RKO (cell line): ENCODE results near the gene PTPRM.

Source experiments
- DNase-seq: peaks from one replicate; pipeline ENCODE4 v3.0.0-alpha.2; 2016; ENCODE audit warnings: low spot score

Gene PTPRM

DNA sequence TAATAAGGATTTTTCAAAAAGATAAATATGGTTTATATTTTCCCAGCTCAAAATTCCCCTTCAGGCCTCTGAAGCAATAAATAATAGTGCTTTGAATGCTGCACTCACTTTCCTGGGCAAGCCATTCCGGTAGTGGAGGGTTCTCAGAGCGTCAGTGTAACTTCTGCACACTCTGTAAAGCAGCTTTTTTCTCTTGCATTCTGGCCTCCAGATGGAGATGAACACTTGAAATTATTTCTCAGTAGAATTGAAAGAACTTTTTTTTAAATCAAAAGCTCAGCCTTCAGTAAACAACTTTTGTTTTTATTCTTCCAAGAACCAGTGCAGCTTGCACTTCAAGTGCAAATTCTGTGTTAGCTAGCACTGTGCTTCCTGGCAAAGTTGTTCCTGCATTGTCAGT, 761.0 kb downstream of the PTPRM start:
- DNase-seq, result no peak

DNA sequence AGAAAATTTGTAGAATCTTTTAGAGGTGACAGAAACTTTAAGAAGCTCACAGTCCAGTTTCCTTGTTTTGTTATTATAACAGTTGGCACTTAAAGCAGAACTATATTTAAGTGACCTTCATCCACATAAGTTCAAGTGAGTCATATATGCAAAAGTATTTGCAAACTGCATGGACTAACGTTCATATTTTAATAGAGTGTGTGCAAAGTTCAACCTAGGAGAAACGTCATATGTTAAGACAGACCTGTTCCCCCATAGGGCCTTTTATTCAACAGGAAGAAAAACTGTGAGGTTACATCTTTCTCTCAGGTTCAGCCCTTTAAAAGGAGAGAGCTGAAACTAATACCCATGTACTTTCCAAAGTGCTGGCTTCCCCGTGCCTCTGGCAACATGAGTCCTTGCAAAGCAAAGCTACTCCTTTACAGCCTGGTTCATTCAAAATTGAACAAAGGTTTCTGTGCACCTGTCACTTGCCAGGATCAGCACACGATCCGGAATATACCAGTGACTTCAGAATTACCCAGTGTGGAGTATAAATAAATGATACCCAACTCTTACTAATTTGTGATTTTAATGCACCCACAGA, 762.2 kb downstream of the PTPRM start:
- no peak for DNase-seq

DNA sequence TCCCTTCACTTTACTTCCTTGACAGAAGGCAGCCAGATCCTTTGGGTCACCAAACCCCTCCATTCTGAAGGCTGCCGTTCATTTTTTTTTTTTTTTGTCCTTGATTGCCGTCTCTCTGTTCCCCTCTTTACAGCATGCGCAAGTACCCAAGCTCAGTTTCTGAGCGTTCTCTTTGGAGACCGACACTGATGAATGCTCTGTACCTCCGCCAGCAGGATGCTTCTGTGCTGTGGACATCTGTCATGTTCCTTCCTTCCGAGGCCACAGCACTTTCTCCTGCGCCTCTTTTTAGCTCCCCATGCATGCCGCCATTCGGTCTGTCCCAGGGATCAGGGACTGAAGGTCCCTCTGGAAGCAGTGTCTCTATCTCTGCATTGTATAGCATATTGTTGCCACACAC, 763.5 kb downstream of the PTPRM start:
- no peak for DNase-seq

DNA sequence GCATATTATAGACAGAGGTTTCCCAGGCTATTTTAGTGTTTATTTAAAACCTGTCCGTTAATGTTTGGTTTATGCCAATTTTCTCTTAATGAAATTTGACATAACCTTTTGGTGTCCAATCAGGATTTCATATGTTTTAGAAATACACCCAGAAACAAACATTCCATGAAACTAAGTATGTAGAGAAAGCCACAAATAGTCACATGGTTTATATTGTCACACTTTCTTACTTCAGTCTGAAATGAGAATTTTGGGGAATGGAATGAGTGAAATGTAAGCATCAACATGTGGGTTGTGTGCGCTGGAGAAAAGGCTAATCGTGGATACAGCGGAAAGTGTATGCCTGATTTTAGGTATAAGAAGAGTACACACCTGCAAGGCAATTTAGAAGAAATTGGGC, 765.2 kb downstream of the PTPRM start:
- no peak for DNase-seq

DNA sequence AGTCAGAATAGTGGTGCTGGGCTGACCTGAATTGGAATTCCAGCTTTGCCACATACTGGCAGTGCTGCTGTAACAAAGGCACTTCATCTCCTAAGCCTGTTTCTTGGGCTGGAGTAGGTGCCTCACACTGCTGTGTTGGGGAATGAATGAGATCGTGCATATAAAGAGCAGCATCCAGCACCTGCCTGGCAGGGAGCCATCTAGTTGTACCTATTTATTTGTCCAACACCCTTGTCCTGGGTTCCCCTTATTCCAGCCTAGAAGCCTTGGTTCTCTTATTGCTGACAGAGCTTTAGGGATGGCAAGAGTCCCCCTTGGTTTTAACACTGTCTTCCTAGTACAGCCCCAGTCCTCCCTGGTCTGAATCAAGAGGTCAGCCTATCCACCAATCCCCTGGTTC, 766.8 kb downstream of the PTPRM start:
- DNase-seq, result no peak

DNA sequence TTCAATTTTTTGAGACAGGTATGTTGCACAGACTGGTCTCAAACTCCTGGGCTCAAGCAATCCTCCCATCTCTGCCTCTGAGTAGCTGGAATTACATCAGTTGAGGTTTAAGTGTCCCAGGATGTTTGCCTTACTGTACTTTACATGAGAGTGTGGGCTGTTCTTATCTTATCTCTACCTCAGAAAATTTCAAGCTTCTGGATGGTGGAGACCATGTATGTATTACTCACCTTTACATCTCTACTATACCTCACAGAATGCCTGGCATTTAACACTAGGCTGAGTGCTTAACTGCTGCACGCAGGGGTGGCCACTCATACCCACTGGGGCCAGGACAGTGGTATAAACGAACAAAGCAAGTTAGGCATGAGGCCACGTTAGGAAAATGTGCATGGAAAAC, 770.1 kb downstream of the PTPRM start:
- no peak for DNase-seq

DNA sequence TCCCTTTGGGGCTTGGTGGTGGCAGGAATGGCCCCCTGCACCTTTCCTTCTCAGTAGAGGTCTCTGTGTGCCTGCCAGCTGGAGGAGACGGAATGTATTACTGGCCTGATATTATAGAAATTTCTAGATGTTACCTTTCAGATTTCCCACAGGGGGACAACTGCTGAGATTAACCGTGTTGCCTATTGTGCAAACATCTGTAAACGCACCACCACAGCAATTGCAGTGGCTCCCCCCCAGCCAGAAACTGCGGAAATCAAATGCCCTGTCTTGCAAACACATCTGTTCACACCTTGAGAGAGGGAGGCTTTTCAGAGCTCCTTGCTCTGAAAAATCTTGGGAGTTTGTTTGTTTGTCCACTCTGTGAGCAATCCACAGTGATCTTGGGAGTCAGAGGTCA, 772.1 kb downstream of the PTPRM start:
- no peak for DNase-seq

DNA sequence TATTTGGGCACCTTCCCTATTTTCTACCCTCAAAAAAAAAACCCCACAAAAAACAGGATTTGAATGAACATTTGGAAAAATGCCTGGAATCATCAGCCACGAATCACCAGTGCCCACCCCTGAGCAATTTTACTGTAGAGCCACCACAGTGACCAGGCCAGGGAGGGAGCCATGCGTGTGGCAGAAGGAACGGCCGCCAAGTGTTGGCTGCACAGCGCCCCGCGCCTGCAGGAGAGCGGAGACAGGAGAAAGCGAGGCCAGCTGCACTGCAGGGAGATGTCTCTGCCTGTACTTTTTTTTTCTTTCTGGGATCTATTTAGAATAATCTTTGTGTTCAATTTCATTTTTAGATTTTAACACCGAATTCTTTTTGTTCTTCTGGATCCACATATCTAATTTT, 772.8 kb downstream of the PTPRM start:
- DNase-seq, result no peak

DNA sequence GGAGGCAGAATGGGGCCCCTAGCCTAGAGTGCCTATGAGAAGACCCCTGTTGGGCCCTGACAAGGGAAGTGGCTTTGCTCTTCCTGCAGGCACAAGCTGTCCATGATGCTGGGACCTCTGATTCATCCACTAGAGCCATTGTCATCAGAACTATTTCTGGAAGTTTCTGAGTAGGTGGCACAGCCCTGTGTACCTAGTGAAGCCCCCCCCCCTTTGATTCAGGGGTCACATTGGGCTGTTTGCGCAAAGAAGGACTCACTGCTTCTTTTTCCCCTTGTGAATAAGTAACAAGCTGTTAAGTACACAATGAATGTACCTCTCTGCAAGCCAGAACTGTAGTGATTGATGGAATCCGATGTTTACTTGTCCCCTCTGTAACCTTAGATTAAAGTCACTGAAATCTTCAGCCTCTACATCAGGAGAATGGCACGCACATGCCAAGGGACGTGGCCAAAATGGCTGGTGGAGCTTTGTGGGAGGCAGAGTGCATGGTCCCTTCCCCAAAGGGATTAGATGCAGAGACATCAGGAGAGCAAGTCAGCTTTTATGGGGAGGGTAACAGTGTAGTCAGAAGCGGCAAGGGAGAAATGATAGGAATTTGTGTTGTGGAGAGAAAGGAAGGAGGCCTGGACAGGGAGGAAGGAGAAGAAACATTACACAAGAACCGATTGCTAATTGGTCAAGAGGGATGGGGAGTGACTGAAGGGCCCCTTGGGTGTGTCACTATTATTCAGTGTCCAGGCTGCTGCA, 774.5 kb downstream of the PTPRM start:
- DNase-seq, result no peak

DNA sequence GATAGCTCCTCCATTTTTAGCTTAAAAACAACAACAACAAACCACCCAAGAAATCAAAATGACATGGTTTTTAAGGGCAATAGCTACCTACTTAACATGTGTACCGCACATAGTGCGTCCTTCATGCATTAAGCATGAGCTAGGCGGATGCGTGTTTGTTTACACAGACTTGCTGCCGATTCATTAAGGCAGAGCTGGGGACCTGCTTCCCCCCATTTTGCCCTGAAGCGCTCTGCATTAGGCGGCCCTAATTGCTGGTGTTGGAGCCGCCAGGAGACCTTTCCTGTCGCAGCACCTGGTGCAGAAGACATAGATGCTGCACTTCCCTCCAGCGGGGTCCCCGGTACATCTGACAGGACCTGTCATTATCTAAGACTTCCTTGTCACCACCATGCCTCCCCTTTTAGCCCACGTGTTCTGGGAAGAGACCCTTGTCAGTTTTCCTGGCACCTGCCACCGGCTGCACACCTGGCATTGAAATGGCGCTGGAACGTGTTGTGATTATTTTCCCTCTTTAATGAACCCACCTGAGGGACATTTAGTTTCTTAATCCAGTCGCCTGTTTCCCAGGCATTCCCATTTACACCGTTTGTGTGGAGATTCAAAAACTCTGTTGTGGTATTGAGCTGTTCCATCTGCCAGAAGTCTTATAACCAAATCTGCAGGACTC, 781.1 kb downstream of the PTPRM start:
- DNase-seq, result no peak

DNA sequence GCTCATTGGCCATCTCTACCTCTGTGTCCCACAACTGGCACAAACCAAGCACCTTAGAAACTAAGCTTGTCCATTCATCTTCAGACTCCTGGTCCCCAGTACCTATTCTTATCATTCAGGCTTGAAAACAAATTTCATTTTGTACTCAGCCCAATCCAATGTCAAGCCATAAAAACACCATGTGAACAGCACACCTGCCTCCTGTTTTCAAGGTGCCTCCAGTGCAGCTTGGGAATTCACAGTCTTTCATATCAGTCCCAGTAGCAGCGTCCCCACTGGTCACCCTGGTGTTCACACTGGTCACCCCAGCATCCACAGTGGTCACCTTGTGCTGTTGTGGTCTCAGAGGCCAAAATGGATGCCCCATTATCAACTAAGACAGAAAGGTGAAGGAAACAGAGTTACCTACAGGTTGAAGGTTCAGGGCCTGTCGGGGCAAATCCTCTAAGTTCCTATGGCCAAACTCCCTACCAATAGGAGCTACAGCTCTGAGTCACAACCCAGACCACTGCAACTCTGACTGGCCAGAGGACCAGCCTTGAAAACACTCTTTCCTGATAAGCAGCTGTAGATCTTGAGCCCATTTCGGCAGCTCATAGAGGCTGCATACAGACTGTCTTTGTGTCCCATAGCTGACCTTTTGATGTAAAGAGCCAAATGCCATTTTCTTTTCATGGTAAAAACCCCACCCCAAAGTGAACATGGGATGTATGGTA, 782.6 kb downstream of the PTPRM start:
- no peak for DNase-seq

DNA sequence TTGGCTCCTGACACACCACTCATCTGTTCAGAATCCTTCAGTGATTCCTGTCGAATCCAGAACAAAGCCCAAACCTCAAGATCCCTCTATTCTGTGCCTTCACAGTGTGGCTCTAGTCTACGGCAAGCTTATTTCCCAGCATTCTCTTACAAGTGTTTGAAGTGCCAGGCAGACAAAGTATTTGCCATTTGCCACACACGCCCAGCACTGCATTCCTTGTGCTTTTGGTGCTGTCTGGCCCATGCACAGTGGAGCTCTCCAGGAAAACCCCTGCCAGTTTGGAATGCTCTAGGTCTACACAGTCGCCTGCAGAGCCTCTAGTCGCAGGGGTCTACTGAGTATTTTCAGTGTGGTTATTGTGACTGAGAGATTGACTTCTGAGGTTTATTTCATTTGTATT, 783.5 kb downstream of the PTPRM start:
- DNase-seq, result no peak

DNA sequence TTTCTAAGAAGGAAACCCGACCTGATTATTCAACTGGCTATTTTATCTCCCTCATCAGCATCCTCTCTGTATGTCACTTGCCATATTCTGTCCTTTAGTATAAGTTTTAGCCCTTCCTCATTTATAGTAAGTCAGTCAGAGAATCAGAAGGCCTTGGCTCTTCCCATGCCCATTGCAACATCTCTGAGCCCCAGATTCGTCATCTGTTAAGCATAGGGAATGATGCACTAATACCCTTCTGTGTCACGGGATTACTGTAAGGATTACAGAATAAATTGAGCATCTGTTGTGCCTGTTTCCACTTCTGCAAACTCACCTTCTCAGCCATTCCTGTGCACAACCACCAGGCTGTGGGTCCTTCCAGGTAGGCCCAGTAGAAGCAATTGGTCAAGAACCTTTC, 784.0 kb downstream of the PTPRM start:
- peak; percentile 8 for DNase-seq

DNA sequence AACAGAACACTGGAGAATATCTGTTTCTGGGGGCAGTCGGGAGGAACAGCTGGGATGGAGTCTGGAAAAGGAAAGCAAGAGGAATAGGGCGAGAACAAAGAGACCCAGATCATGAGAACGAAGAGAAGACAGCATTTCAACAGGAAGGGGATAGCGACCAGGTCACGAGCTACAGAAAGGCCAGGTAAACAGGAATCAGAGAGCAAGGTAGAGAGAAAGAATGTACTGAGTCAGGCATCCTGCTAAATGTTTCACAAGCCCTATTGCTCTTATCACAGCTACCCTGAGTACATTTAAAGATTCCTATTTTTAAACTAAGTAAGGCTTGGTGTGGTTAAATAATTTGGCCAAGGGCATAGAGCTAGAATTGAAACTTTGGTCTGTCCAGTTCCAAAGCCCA, 787.2 kb downstream of the PTPRM start:
- no peak for DNase-seq

DNA sequence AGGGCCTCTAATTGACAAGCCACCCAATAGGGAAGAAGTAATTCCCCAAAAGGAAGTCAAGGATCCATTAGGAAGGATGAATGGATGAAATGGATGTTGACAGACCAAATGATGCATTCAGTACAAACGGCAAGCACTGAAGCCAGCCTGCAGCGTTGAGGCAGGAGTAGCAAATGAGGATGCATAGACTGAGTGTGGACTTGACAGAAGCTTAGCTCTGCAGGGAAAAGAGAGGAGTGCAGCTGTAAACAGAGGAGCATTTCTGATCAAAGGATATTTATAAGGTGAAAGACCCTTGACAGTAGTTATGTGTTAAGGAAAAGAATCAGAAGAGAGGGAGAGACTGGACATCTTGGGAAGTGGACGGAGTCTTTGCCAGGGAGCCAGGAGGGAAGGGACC, 788.9 kb downstream of the PTPRM start:
- DNase-seq, result no peak

DNA sequence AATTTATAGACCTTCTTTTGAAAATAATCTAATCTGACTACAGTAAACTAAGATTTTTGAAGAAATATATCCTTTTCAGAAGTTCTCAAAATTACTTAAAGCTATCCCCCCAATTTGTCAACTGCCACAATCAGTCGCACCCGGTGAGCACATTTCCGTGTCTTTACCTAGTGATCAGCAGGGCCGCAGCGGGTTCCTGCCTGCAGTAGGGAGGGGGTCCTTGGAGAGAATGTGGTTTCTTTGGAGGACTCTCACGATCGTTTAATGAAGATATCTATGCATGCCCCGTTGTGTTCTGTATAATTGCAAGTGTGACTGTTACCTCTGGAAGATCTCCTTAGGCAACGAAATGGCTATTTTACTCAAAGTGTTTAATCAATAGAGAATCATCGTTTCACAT, 790.2 kb downstream of the PTPRM start:
- DNase-seq, result no peak

DNA sequence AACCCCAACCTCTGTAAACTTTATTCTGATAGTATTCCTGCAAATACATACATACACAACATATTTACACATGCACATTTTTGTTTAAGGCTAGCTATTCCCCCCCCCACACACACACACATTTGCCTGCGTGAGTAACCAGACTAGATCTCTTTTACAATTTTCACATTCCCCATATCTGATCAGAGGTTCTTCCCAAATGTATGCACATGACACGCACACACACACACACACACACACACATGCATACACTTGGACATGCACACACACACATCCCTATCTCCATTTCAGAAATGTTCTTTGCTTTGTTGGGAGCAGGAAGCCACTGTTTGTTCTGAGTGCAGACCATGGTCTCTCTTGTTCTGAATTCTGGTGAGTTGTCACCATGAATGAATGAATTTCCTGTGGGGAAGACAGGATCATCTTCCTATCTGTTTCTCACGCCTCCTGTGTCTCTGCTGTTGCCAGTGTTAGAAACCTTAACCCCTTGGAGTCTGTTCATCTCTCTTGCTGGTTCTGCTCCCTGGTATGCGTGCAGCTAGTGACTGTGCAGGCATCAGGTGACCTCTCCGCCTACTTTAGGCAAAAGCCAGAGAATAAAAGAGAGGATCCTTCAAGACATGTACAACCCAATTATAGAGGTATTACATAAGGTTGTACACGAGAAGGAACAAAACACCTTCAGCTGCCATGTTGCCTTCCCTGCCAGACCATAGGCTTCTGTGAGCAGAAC, 791.1 kb downstream of the PTPRM start:
- no peak for DNase-seq

DNA sequence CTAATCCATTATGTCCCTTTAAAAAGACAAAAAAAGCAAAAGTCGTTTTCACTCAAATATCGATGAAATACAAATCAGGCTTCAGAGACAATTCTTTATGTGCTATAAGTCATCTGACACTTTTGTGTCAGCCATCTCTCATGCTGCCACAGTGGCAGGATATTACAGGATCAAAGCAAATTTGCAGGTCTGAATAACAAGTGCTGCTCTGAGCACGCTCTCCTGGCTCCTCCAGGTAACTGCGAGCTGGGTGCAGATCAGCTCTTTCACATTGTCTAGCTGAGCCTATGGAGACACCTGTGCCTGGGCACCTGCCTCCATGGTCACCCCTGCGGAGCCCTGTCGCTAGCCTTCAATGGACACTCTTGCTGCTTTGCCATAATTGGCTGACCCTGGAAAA, 792.0 kb downstream of the PTPRM start:
- no peak for DNase-seq

DNA sequence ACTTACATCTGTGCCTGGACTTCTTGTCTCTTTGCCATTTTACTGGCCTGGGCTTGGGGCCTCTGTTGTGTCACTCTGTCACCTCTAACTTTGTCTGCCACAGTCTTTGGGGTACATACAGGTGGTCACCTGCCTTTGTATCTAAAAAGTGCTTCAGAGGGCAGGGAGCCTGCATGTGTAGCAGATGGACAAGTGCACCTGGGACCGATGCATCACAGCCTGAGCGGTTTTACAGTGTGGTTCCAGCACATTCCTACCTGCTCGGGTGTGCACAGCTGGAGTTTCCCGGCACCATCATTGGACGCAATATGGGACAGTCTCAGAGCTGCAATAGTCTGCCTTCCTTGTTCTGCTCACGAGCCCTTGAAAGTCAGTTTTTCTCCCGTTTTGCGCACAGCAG, 792.4 kb downstream of the PTPRM start:
- no peak for DNase-seq

DNA sequence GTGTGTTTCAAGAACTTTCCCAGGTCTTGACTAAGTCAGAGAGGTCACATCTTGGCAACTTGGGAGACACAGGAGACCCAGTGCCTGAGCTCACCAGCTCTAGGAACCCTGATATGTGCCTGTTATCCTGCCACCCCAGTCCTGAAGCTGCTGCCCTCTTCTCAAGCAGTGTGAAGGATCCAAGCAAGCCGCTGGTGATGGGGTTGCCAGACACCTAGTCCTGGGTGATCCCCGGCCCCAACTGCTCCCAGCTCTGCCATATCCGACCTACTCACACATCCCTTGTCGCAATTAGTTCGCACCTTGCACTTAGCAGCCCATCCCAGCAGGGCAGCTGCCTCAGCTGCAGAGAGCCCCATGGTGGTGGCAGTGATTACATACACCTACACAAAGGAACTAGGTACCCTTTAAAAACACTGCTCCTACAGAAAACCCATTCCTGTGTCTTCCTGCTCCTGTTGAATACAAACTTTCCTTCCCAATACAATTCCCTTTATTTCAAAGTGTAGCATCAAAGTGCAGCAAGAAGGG, 794.9 kb downstream of the PTPRM start:
- DNase-seq, result no peak

DNA sequence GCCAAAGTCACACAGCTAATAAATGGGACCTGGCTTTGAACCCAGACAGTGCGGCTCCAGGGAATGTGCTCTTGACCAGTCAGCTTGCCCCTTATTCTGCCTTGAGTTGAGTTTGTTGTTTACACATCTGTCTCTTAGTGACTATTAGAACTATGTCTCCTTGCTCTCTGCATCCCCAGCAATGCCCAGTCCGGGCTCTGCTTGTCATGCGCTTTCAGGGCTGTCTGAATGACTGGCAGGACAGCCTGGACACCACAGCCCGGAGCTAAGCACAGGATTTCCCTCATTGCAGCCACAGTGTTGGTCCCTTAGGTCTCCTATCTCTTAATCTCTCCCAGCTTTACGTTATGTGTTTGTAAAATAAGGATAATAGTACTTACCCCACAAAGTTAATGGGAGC, 795.7 kb downstream of the PTPRM start:
- no peak for DNase-seq

DNA sequence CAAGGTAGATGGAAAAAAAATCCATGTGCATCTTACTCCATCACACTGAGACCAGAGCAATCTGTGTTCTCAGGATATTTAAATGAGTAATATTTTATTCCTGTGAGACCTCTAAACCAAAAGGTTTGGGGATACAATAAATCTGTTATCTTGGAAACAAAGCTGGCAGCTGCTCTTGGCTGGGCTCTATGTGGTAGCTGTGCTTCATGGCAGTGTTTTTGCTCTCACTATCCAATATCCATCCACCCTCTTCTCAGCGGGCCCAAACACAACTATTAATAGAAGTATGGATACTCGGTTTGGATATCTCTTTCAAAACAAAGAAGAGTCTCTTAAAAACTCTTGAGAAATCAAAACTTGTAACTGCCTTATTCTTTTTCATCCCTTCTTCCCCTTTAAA, 797.3 kb downstream of the PTPRM start:
- no peak for DNase-seq
